ENCODE results near the gene SNX5.

DNA sequence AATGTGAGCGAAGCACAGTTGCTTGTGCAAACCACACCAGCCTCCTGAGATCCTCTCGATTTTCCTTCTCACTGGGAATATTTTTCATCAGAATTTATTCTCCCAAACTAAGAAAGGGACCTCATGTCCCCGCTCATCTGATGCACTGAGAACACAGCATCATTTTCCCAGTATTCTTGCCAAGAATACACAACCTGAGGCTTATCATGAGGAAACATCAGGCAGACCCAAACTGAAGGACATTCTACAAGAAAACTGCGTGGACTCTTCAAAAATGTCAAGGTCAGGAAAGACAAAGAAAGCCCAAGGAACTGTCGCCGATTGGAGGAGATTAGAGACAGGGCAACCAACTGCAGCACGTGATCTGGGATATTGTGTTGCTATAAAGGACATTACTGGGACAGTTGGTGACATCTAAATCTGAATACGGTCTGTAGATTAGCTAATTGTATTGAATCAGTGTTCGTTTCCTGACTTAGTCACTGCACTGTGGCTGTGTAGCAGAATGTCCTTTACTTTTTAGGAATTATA, 72.3 kb downstream of the SNX5 start:
- TF ChIP-seq CTCF (IDR thresholded peaks at IDR 0.05) (no peak), POLR2A (IDR thresholded peaks at IDR 0.05) (no peak)

Measured in Peyer's patch (tissue), 4 donors.